Endodermal cell (in vitro differentiated cells): ENCODE results near the gene COG5. TPM values are rescaled to one million over a fixed set of nuclear protein-coding genes. Genes with fewer than 3 reads are reported as not detected.

Source experiments
- DNase-seq: peaks from one replicate; pipeline ENCODE4 v3.0.0-alpha.2; 2017
- H3K27ac ChIP-seq: 2 replicates; pipeline ENCODE4 v1.5.1; 2013; ENCODE audit warnings: mild to moderate bottlenecking, low read depth, low read length, moderate library complexity
- H3K27me3 ChIP-seq: 2 replicates; pipeline ENCODE4 v1.6.1; 2013; ENCODE audit warnings: mild to moderate bottlenecking, low read length, moderate library complexity; ENCODE audit not compliant: insufficient read depth, control insufficient read depth, poor library complexity, severe bottlenecking
- H3K36me3 ChIP-seq: 2 replicates; pipeline ENCODE4 v1.7.0; 2013; ENCODE audit warnings: mild to moderate bottlenecking, low read length, moderate library complexity; ENCODE audit not compliant: control insufficient read depth, insufficient read depth
- H3K4me1 ChIP-seq: one replicate; pipeline ENCODE4 v1.7.0; 2013; ENCODE audit warnings: low read length; ENCODE audit not compliant: control insufficient read depth, insufficient read depth
- H3K4me3 ChIP-seq: 2 replicates; pipeline ENCODE4 v1.5.1; 2013; ENCODE audit warnings: mild to moderate bottlenecking, low read length, moderate library complexity
- H3K9ac ChIP-seq: 2 replicates; pipeline ENCODE4 v1.6.1; 2013; ENCODE audit warnings: mild to moderate bottlenecking, low read length, moderate library complexity; ENCODE audit not compliant: poor library complexity, severe bottlenecking; ENCODE audit errors: extremely low read depth
- H3K9me3 ChIP-seq: 2 replicates; pipeline ENCODE4 v1.6.1; 2013; ENCODE audit warnings: mild to moderate bottlenecking, low read length, moderate library complexity; ENCODE audit not compliant: control insufficient read depth
- H3K27ac Mint-ChIP-seq: 2 replicates; pipeline ENCODE4 v1.8.0; 2020; ENCODE audit warnings: mixed read lengths
- H3K27me3 Mint-ChIP-seq: 2 replicates; pipeline ENCODE4 v1.8.0; 2021; ENCODE audit warnings: mild to moderate bottlenecking, mixed read lengths; ENCODE audit not compliant: insufficient read depth
- H3K36me3 Mint-ChIP-seq: 2 replicates; pipeline ENCODE4 v1.8.0; 2020; ENCODE audit warnings: low read depth, mixed read lengths
- H3K4me1 Mint-ChIP-seq: 2 replicates; pipeline ENCODE4 v1.8.0; 2020; ENCODE audit warnings: mixed read lengths
- H3K4me3 Mint-ChIP-seq: 2 replicates; pipeline ENCODE4 v1.8.0; 2020; ENCODE audit warnings: mild to moderate bottlenecking, moderate library complexity, mixed read lengths
- H3K9me3 Mint-ChIP-seq: 2 replicates; pipeline ENCODE4 v1.8.0; 2020; ENCODE audit warnings: mild to moderate bottlenecking, mixed read lengths
- WGBS, 2 experiments: methylation state at CpG; one replicate each; pipeline versions ENCODE4 v1.1.5 to v1.1.7; 2013; ENCODE audit warnings: missing lambda C conversion rate in 2 of 2, mixed read lengths in 1 of 2; ENCODE audit not compliant: insufficient coverage in 1 of 2, insufficient read length in 1 of 2; 5-methylcytosine and 5-hydroxymethylcytosine counted together
- total RNA-seq, 2 donors: library from RNA; stranded (reverse); fragmentation: NEBNext Ultra II Directional in 1 of 2; extraction: Animal tissue kit (Norgen Biotek cat#: 25700) in 1 of 2; gene quantifications; 2 replicates in 1 of 2; 3 replicates in 1 of 2; pipeline ENCODE4 v1.2.1, GENCODE V29; 2021
- TF ChIP-seq, protein P1 (sequence below): fragments of 200-600 bp; sonication (generic); conservative IDR thresholded peaks from 2 replicates; pipeline ENCODE4 v1.5.0; 2021; ENCODE audit warnings: antibody characterized with exemption, mild to moderate bottlenecking

COG5 gene
- total RNA-seq, 2 donors from 2014 or later: 25.5 to 34.7 TPM

GRCh38 chr7:107593025-107593410 lies 29.3 kb upstream of the COG5 start:
- Histone ChIP-seq H3K4me3 (no peak overlapping the region), H3K36me3 (peaks cover 35% of the 10 kb centered on the region), H3K9ac (no peak overlapping the region), H3K4me1 (no peaks in the 10 kb centered on the region), H3K27ac (no peak overlapping the region), H3K9me3 (peaks cover 8% of the 10 kb centered on the region), H3K27me3 (no peaks in the 10 kb centered on the region)
- DNase-seq: no peak
- Mint-ChIP-seq H3K9me3 (peaks cover 7% of the 10 kb centered on the region), H3K36me3 (peaks cover 39% of the 10 kb centered on the region), H3K27ac (no peak overlapping the region), H3K4me1 (peaks cover 2% of the 10 kb centered on the region), H3K4me3 (no peak overlapping the region), H3K27me3 (no peaks in the 10 kb centered on the region)
- whole genome bisulfite sequencing, 2 experiments: 96 to 100% methylated on average over 1 of the region's 1 CpG
- TF ChIP-seq, protein P1, sequence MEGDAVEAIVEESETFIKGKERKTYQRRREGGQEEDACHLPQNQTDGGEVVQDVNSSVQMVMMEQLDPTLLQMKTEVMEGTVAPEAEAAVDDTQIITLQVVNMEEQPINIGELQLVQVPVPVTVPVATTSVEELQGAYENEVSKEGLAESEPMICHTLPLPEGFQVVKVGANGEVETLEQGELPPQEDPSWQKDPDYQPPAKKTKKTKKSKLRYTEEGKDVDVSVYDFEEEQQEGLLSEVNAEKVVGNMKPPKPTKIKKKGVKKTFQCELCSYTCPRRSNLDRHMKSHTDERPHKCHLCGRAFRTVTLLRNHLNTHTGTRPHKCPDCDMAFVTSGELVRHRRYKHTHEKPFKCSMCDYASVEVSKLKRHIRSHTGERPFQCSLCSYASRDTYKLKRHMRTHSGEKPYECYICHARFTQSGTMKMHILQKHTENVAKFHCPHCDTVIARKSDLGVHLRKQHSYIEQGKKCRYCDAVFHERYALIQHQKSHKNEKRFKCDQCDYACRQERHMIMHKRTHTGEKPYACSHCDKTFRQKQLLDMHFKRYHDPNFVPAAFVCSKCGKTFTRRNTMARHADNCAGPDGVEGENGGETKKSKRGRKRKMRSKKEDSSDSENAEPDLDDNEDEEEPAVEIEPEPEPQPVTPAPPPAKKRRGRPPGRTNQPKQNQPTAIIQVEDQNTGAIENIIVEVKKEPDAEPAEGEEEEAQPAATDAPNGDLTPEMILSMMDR: no peak

DNA sequence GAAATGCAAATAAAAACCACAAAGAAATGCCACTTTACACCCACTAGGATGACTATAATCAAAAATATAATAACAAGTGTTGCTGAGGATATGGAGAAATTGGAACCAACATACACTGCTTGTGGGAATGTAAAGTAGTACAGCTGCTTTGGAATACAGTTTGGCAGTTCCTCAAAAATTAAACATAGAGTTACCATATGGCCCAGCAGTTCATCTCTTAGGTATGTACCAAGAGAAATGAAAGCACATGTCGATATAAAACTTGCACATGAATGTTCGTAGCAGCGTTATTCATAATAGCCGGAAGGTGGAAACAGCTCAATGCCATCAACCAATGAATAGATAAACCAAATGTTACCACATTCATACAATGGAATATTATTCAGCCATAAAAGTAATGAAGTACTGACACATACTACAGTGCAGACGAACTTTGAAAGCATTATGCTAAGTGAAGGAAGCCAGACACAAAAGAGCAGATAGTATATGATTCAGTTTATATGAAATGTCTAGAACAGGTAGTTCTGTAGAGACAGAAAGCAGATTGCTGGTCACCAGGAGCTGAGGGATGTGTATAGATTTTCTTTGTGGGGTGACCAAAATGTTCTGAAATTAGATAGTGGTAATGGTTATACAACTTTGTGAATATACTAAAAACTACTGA lies 28.8 kb upstream of the COG5 start:
- Mint-ChIP-seq H3K4me1 (peaks cover 2% of the 10 kb centered on the region), H3K4me3 (no peak overlapping the region), H3K27ac (no peak overlapping the region), H3K9me3 (peaks cover 7% of the 10 kb centered on the region), H3K36me3 (peaks cover 39% of the 10 kb centered on the region), H3K27me3 (no peaks in the 10 kb centered on the region)
- WGBS, 2 experiments: 92% methylated on average over 5 of the region's 5 CpGs; no CpG with 5 or more reads in 1 of the 2 experiments
- no peak overlapping the region for H3K27ac ChIP-seq
- H3K9me3 ChIP-seq: peaks cover 8% of the 10 kb centered on the region
- no peak overlapping the region for H3K9ac ChIP-seq
- H3K27me3 ChIP-seq: no peaks in the 10 kb centered on the region
- no peak for DNase-seq
- TF ChIP-seq, protein P1: no peak
- H3K4me1 ChIP-seq: no peaks in the 10 kb centered on the region
- H3K36me3 ChIP-seq: peaks cover 35% of the 10 kb centered on the region
- no peak overlapping the region for H3K4me3 ChIP-seq

DNA sequence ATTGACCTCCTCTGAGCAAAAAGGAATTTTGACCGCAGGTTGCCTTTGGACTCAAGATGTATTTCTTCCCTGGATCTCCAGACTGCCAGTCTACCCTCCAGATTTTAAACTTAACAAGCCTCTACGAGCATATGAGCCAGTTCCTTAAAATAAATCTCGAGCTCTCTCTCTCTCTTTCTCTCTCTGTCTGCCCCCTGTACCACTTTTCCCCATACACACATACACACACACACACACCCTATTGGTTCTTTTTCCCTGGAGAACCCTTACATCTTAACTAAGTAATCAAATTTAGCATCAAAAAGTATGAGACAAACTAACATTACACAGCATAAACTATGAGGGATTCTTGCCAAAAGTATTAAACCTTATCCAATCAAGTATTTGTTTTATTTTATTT lies 27.7 kb upstream of the COG5 start:
- Histone ChIP-seq H3K27ac (no peak overlapping the region), H3K9ac (no peak overlapping the region), H3K9me3 (peaks cover 8% of the 10 kb centered on the region), H3K36me3 (peaks cover 42% of the 10 kb centered on the region), H3K27me3 (no peaks in the 10 kb centered on the region), H3K4me3 (no peak overlapping the region), H3K4me1 (no peaks in the 10 kb centered on the region)
- peaks cover 44% of the 10 kb centered on the region for H3K36me3 Mint-ChIP-seq
- TF ChIP-seq, protein P1: no peak
- no peak overlapping the region for H3K4me3 Mint-ChIP-seq
- no peak overlapping the region for H3K27ac Mint-ChIP-seq
- no peak for DNase-seq
- peaks cover 7% of the 10 kb centered on the region for H3K9me3 Mint-ChIP-seq
- H3K4me1 Mint-ChIP-seq: no peaks in the 10 kb centered on the region
- 87 to 96% methylated on average over 3 of the region's 3 CpGs for WGBS, 2 experiments
- no peaks in the 10 kb centered on the region for H3K27me3 Mint-ChIP-seq
